IMR-90 (cell line): ENCODE data around the gene TWIST2. TPM values are rescaled to one million over a fixed set of nuclear protein-coding genes. Genes with fewer than 3 reads are reported as not detected.

Experiments used
- ATAC-seq: fragments of 200-7000 bp; cut with Tn5 transposase; 2 replicates; pipeline ENCODE4 v1.9.1; 2020; ENCODE audit warnings: low read depth, mild to moderate bottlenecking, moderate library complexity
- BruUV-seq: library from RNA; stranded (reverse); fragments of 400-500 nt; replicated peaks from 2 replicates; lab custom pipeline; 2021; lab: Mats Ljungman, UMichigan
- CTCF ChIA-PET: fragments of 300-600 bp; formaldehyde crosslinking; extraction: SDS; loops from one replicate; lab custom pipeline; 2021; ENCODE audit warnings: antibody characterized with exemption; lab: Yijun Ruan, JAX
- POLR2A ChIA-PET: fragments of 300-600 bp; sonication (Branson Sonifier 250); formaldehyde crosslinking; loops from one replicate; lab custom pipeline; 2022; ENCODE audit warnings: antibody characterized with exemption; ENCODE audit not compliant: unreplicated experiment; lab: Charles Lee
- DNase-seq: peaks from one replicate; pipeline ENCODE4 v3.0.0; 2013
- H2AFZ ChIP-seq: replicated peaks from 2 replicates; pipeline ENCODE3; 2013; ENCODE audit warnings: low read length, mild to moderate bottlenecking; ENCODE audit not compliant: poor library complexity
- H2AK5ac ChIP-seq: 2 replicates; pipeline ENCODE4 v1.6.1; 2013; ENCODE audit warnings: low read depth, low read length, inconsistent platforms
- H2AK9ac ChIP-seq: replicated peaks from 2 replicates; pipeline ENCODE3; 2013; ENCODE audit warnings: mild to moderate bottlenecking, low read depth, low read length, moderate library complexity; ENCODE audit not compliant: poor library complexity
- H2BK120ac ChIP-seq: 2 replicates; pipeline ENCODE4 v1.6.1; 2013; ENCODE audit warnings: low read depth, low read length, inconsistent platforms
- H2BK15ac ChIP-seq: 3 replicates; pipeline ENCODE4 v1.6.1; 2013; ENCODE audit warnings: low read depth, low read length, inconsistent platforms
- H2BK20ac ChIP-seq: 2 replicates; pipeline ENCODE4 v1.6.1; 2013; ENCODE audit warnings: low read depth, mild to moderate bottlenecking, inconsistent platforms, low read length, moderate library complexity
- H2BK5ac ChIP-seq: 2 replicates; pipeline ENCODE4 v1.6.1; 2013; ENCODE audit warnings: mild to moderate bottlenecking, low read depth, low read length, inconsistent platforms; ENCODE audit not compliant: poor library complexity, severe bottlenecking
- H3K14ac ChIP-seq: replicated peaks from 2 replicates; pipeline ENCODE4 v1.6.1; 2013; ENCODE audit warnings: low read depth, low read length, inconsistent platforms
- H3K18ac ChIP-seq: 2 replicates; pipeline ENCODE4 v1.6.1; 2013; ENCODE audit warnings: low read depth, low read length, control low read depth
- H3K23ac ChIP-seq: 2 replicates; pipeline ENCODE4 v1.6.1; 2013; ENCODE audit warnings: low read depth, low read length, inconsistent platforms
- H3K27ac ChIP-seq: 2 replicates; pipeline ENCODE4 v1.5.1; 2013; ENCODE audit warnings: mild to moderate bottlenecking, control low read depth, low read length; ENCODE audit not compliant: insufficient read depth
- H3K27me3 ChIP-seq: 2 replicates; pipeline ENCODE4 v1.6.1; 2013; ENCODE audit warnings: low read length; ENCODE audit not compliant: control insufficient read depth, insufficient read depth
- H3K36me3 ChIP-seq: 2 replicates; pipeline ENCODE4 v1.6.1; 2013; ENCODE audit warnings: low read length, mixed read lengths; ENCODE audit not compliant: control insufficient read depth, insufficient read depth
- H3K4ac ChIP-seq: 2 replicates; pipeline ENCODE4 v1.6.1; 2013; ENCODE audit warnings: low read depth, low read length, inconsistent platforms
- H3K4me1 ChIP-seq: 2 replicates; pipeline ENCODE4 v1.6.1; 2013; ENCODE audit warnings: low read length, mixed read lengths; ENCODE audit not compliant: control insufficient read depth, insufficient read depth
- H3K4me2 ChIP-seq: 2 replicates; pipeline ENCODE4 v1.6.1; 2013; ENCODE audit warnings: low read depth, mild to moderate bottlenecking, control low read depth, low read length, moderate library complexity
- H3K4me3 ChIP-seq: 2 replicates; pipeline ENCODE4 v1.5.1; 2013; ENCODE audit warnings: low read depth, mild to moderate bottlenecking, control low read depth, low read length, moderate library complexity; ENCODE audit not compliant: insufficient read depth
- H3K56ac ChIP-seq: 2 replicates; pipeline ENCODE4 v1.6.1; 2013; ENCODE audit warnings: low read length, inconsistent platforms; ENCODE audit not compliant: insufficient read depth; ENCODE audit errors: extremely low read depth
- H3K79me1 ChIP-seq, 2 experiments: 2 replicates each; pipeline ENCODE4 v1.6.1; 2013; ENCODE audit warnings: low read length in 2 of 2, inconsistent platforms in 1 of 2, low read depth in 1 of 2
- H3K9ac ChIP-seq: 2 replicates; pipeline ENCODE4 v1.6.1; 2013; ENCODE audit warnings: low read depth, low read length, control low read depth
- H3K9me1 ChIP-seq: 2 replicates; pipeline ENCODE4 v1.6.1; 2013; ENCODE audit warnings: low read length, inconsistent platforms; ENCODE audit not compliant: insufficient read depth
- H3K9me3 ChIP-seq: 2 replicates; pipeline ENCODE4 v1.6.1; 2013; ENCODE audit warnings: low read length; ENCODE audit not compliant: control insufficient read depth, insufficient read depth
- H4K20me1 ChIP-seq: 2 replicates; pipeline ENCODE4 v1.6.1; 2013; ENCODE audit warnings: low read length, inconsistent platforms; ENCODE audit not compliant: insufficient read depth
- H4K5ac ChIP-seq: 2 replicates; pipeline ENCODE4 v1.6.1; 2013; ENCODE audit warnings: mild to moderate bottlenecking, low read depth, low read length, control low read depth
- H4K8ac ChIP-seq, 2 experiments: 2 replicates each; pipeline ENCODE4 v1.6.1; 2013; ENCODE audit warnings: low read depth in 2 of 2, low read length in 2 of 2, control low read depth in 1 of 2, inconsistent platforms in 1 of 2
- H4K91ac ChIP-seq: 2 replicates; pipeline ENCODE4 v1.6.1; 2013; ENCODE audit warnings: low read depth, low read length, inconsistent platforms; ENCODE audit not compliant: insufficient read depth
- BHLHE40 ChIP-seq: fragments of 150-350 bp; IDR thresholded peaks from 2 replicates; pipeline ENCODE4 v1.6.1; 2016; ENCODE audit warnings: mild to moderate bottlenecking, low read depth, low read length
- CEBPB ChIP-seq: IDR thresholded peaks from 2 replicates; pipeline ENCODE4 v1.6.1; 2012; ENCODE audit warnings: low read depth, low read length, improper control_type of control experiment
- CHD1 ChIP-seq: IDR thresholded peaks from 2 replicates; pipeline ENCODE4 v1.6.1; 2012; ENCODE audit warnings: low read depth, low read length, improper control_type of control experiment
- CTCF ChIP-seq: conservative IDR thresholded peaks from 2 replicates; pipeline ENCODE4 v1.5.1; 2012; ENCODE audit warnings: mild to moderate bottlenecking, low read depth, low read length, improper control_type of control experiment
- ELK1 ChIP-seq: fragments of 150-350 bp; IDR thresholded peaks from 2 replicates; pipeline ENCODE4 v1.6.1; 2016; ENCODE audit warnings: low read depth, mild to moderate bottlenecking, low read length, moderate library complexity, borderline replicate concordance
- FOS ChIP-seq: fragments of 150-350 bp; IDR thresholded peaks from 2 replicates; pipeline ENCODE4 v1.6.1; 2016; ENCODE audit warnings: low read depth, low read length
- MAFK ChIP-seq: IDR thresholded peaks from 2 replicates; pipeline ENCODE4 v1.6.1; 2012; ENCODE audit warnings: low read depth, low read length, improper control_type of control experiment
- MAZ ChIP-seq: IDR thresholded peaks from 2 replicates; pipeline ENCODE4 v1.6.1; 2012; ENCODE audit warnings: low read depth, mild to moderate bottlenecking, low read length, improper control_type of control experiment, moderate library complexity, borderline replicate concordance
- MXI1 ChIP-seq: IDR thresholded peaks from 2 replicates; pipeline ENCODE4 v1.6.1; 2012; ENCODE audit warnings: low read depth, mild to moderate bottlenecking, low read length, moderate library complexity, borderline replicate concordance
- NFE2L2 ChIP-seq: fragments of 150-350 bp; IDR thresholded peaks from 2 replicates; pipeline ENCODE4 v1.6.1; 2016; ENCODE audit warnings: low read depth, mild to moderate bottlenecking, low read length
- POLR2A ChIP-seq: IDR thresholded peaks from 2 replicates; pipeline ENCODE4 v1.6.1; 2012; ENCODE audit warnings: mild to moderate bottlenecking, low read depth, low read length
- RAD21 ChIP-seq: IDR thresholded peaks from 2 replicates; pipeline ENCODE4 v1.6.1; 2012; ENCODE audit warnings: low read length, improper control_type of control experiment
- RFX5 ChIP-seq: IDR thresholded peaks from 2 replicates; pipeline ENCODE4 v1.8.0; 2012; ENCODE audit warnings: low read depth, mild to moderate bottlenecking, low read length, moderate library complexity
- WGBS, 2 experiments: methylation state at CpG; one replicate each; pipeline versions ENCODE4 v1.1.5 to v1.1.7; 2013; ENCODE audit warnings: missing lambda C conversion rate in 2 of 2; ENCODE audit not compliant: insufficient read length in 1 of 2; ENCODE audit errors: extremely low coverage in 2 of 2; 5-methylcytosine and 5-hydroxymethylcytosine counted together
- dilution Hi-C: fragments of 300-500 bp; cut with HindIII; formaldehyde crosslinking; loops from one replicate; pipeline ENCODE4 v1.14.3; 2018; ENCODE audit warnings: low sequenced_read_pairs; ENCODE audit not compliant: unreplicated experiment
- in situ Hi-C: fragments of 300-500 bp; cut with MboI; formaldehyde crosslinking; loops from 3 replicates; pipeline ENCODE4 v1.14.3; 2019; ENCODE audit warnings: low sequenced_read_pairs, inconsistent platforms, mixed read lengths
- intact Hi-C: fragments of 100-400 bp; cut with micrococcal nuclease; formaldehyde crosslinking; loops from 2 replicates; pipeline ENCODE4 v1.10.0; 2022
- polyA plus RNA-seq, 3 experiments: library from polyadenylated mRNA; depleted of rRNA; stranded (reverse); fragments of >200 nt; gene quantifications; 2 replicates each; pipeline ENCODE4 v1.2.3, GENCODE V29; 2012; ENCODE audit warnings: low replicate concordance in 1 of 3
- total RNA-seq: library from RNA; depleted of rRNA; stranded (reverse); fragments of >200 nt; gene quantifications from 2 replicates; pipeline ENCODE4 v1.2.3, GENCODE V29; 2012

The TWIST2 gene
- total and polyA plus RNA-seq, 2 of the 4 experiments (the other 2 are of a cell fraction): 9.3 to 33.6 TPM

GRCh38 chr2:238947243-238947760, 99.4 kb downstream of the TWIST2 start:
- no peak overlapping the region for H3K18ac ChIP-seq
- peak overlapping the region; percentile 40 for H2AFZ ChIP-seq
- H3K27me3 ChIP-seq: no peaks in the 10 kb centered on the region
- H3K9me3 ChIP-seq: no peaks in the 10 kb centered on the region
- no peak overlapping the region for H3K27ac ChIP-seq
- H2BK120ac ChIP-seq: 0 out of 2 replicates have a peak overlapping the region, but pooled peaks have one; percentile 80
- TF ChIP-seq MAFK (no peak), POLR2A (no peak), RFX5 (no peak), MXI1 (no peak), FOS (no peak), CHD1 (no peak), CEBPB (no peak), RAD21 (no peak), BHLHE40 (no peak), NFE2L2 (no peak), ELK1 (no peak), MAZ (no peak), CTCF (no peak)
- no peaks in the 10 kb centered on the region for H3K36me3 ChIP-seq
- H2BK5ac ChIP-seq: no peak overlapping the region
- H2BK20ac ChIP-seq: no peak overlapping the region
- ATAC-seq (no peak), DNase-seq (no peak)
- H3K4ac ChIP-seq: no peak overlapping the region
- dilution Hi-C loops: no loop called here
- no TSS peak for BruUV-seq
- H2BK15ac ChIP-seq: no peak overlapping the region
- no peak overlapping the region for H4K5ac ChIP-seq
- peak overlapping the region in 1 of 2 experiments; percentile 53; a peak in 1 of 4 replicates for H4K8ac ChIP-seq
- H3K4me2 ChIP-seq: no peak overlapping the region
- in situ Hi-C loops: no loop called here
- no peak overlapping the region for H3K4me3 ChIP-seq
- H3K14ac ChIP-seq: no peak overlapping the region
- no peak overlapping the region for H3K56ac ChIP-seq
- intact Hi-C loops: no loop called here
- ChIA-PET CTCF (interaction anchor here (0.7 kb wide), 1 partner anchor 498 kb away, joined by 3 read pairs; no protein-coding TSS in a partner anchor), POLR2A (no interaction called here)
- no peaks in the 10 kb centered on the region for H4K20me1 ChIP-seq
- H2AK5ac ChIP-seq: no peak overlapping the region; the same call in 1 of the 2 replicates
- H3K79me1 ChIP-seq: no peaks in the 10 kb centered on the region
- 80% methylated on average over 2 of the region's 9 CpGs; no CpG with 5 or more reads in 1 of the 2 experiments for WGBS, 2 experiments
- H3K9ac ChIP-seq: no peak overlapping the region
- no peak overlapping the region for H3K23ac ChIP-seq
- peaks cover 8% of the 10 kb centered on the region for H3K4me1 ChIP-seq
- H4K91ac ChIP-seq: no peak overlapping the region
- peaks cover 15% of the 10 kb centered on the region for H3K9me1 ChIP-seq
- no peak overlapping the region for H2AK9ac ChIP-seq
